Kidney (tissue), 14 donors: ENCODE results near the gene ATP6AP2. TPM values are rescaled to one million over a fixed set of nuclear protein-coding genes. Genes with fewer than 3 reads are reported as not detected.

Source experiments
- DNase-seq, 5 donors: peaks; one replicate each; pipeline ENCODE4 v3.0.0-alpha.2; 2013 to 2020
- FAIRE-seq: peaks from 2 replicates; lab custom pipeline; 2012; peaks lifted over from hg19 to GRCh38; lab: Jason Lieb, UNC
- H3K27ac ChIP-seq, 2 donors: one replicate each; pipeline ENCODE4 v1.7.0; 2013; ENCODE audit warnings: low read depth in 2 of 2, low read length in 2 of 2, inconsistent platforms in 1 of 2
- H3K27me3 ChIP-seq: one replicate; pipeline ENCODE4 v1.7.1; 2013; ENCODE audit warnings: low read length, inconsistent platforms; ENCODE audit not compliant: control insufficient read depth, insufficient read depth
- H3K36me3 ChIP-seq, 3 donors: one replicate each; pipeline versions ENCODE4 v1.7.0 to v1.7.1; 2013; ENCODE audit warnings: low read length in 3 of 3, control low read depth in 1 of 3, inconsistent platforms in 1 of 3; ENCODE audit not compliant: insufficient read depth in 3 of 3, control insufficient read depth in 2 of 3
- H3K4me1 ChIP-seq, 3 donors: one replicate each; pipeline versions ENCODE4 v1.7.0 to v1.7.1; 2013; ENCODE audit warnings: low read length in 3 of 3, inconsistent platforms in 1 of 3, low read depth in 1 of 3; ENCODE audit not compliant: control insufficient read depth in 2 of 3, insufficient read depth in 2 of 3
- H3K4me3 ChIP-seq, 3 donors: one replicate each; pipeline versions ENCODE4 v1.7.0 to v1.8.1; 2013; ENCODE audit warnings: low read length in 3 of 3, control low read depth in 1 of 3, inconsistent platforms in 1 of 3
- H3K9ac ChIP-seq, 3 donors: one replicate each; pipeline versions ENCODE4 v1.7.0 to v1.7.1; 2013; ENCODE audit warnings: low read length in 3 of 3, control low read depth in 1 of 3, inconsistent platforms in 1 of 3
- H3K9me3 ChIP-seq, 3 donors: one replicate each; pipeline versions ENCODE4 v1.7.0 to v1.7.1; 2013; ENCODE audit warnings: low read length in 3 of 3, control low read depth in 1 of 3, inconsistent platforms in 1 of 3; ENCODE audit not compliant: control insufficient read depth in 2 of 3, insufficient read depth in 1 of 3
- CTCF ChIP-seq: IDR thresholded peaks from 3 replicates; pipeline ENCODE4 v1.5.1; 2012; ENCODE audit warnings: mild to moderate bottlenecking, moderate library complexity, borderline replicate concordance; ENCODE audit not compliant: insufficient read depth; ENCODE audit errors: extremely low read depth
- intact Hi-C: fragments of 100-400 bp; cut with DNase I; formaldehyde crosslinking; loops from one replicate; pipeline ENCODE4 v1.11.1; 2022
- polyA plus RNA-seq: library from polyadenylated mRNA; stranded (reverse); fragments of 350-450 nt; fragmentation: Illumina TruSeq; extraction: RNeasy Lipid Tissue Mini Kit (QIAGEN cat#74804); gene quantifications from one replicate; pipeline ENCODE4 v1.2.3, GENCODE V29; 2014; ENCODE audit warnings: low read depth, low replicate concordance; ENCODE audit not compliant: insufficient read depth
- total RNA-seq: library from RNA; stranded (reverse); fragmentation: NEBNext Ultra II Directional; extraction: Animal tissue kit (Norgen Biotek cat#: 25700); gene quantifications from one replicate; pipeline ENCODE4 v1.2.1, GENCODE V29; 2021
- donor health status: control.
- donor health status: control.
- donor health status: control.
- donor health status: control.
- donor health status: control.
- donor health status: DM: yes; HTN: yes; CAD: no.
- donor health status: Normal renal cell carcinoma (clear cell type).

ATP6AP2 gene
- total and polyA plus RNA-seq, 2 donors from 2014 or later: 143 to 164 TPM

- Histone ChIP-seq H3K27ac (peak overlapping the region; percentile 80 to 84), H3K36me3 (no peaks in the 10 kb centered on the region), H3K9me3 (no peaks in the 10 kb centered on the region), H3K4me3 (peak overlapping the region; percentile 65 to 79 (median 75)), H3K9ac (peak overlapping the region; percentile 38 to 77 (median 71)), H3K4me1 (peaks cover 0 to 9% (median 0%) of the 10 kb centered on the region in 3 donors), H3K27me3 (peaks cover 14% of the 10 kb centered on the region)
- peak; percentile 16 to 89 (median 39) for DNase-seq
- no peak for FAIRE-seq
- no peak for TF ChIP-seq CTCF
- intact Hi-C loops: no loop called here
Observed at GRCh38 chrX:40646489-40647306, 65.9 kb downstream of the ATP6AP2 start.

GRCh38 chrX:40647307-40648197, 66.8 kb downstream of the ATP6AP2 start, which contains the start of gene CXorf38:
Gene CXorf38, minus strand, starts transcription at chrX:40647561. Its CDS starts 41 bp downstream, at chrX:40647520.
- peak within 1 kb of the TSS; percentile 65 to 79 (median 75) for H3K4me3 ChIP-seq
- DNase-seq: peak; percentile 93 to 98 (median 95)
- H3K9ac ChIP-seq: peak within 1 kb of the TSS; percentile 38 to 77 (median 71)
- no peaks in the 10 kb centered on the region for H3K36me3 ChIP-seq
- H3K27me3 ChIP-seq: peaks cover 14% of the 10 kb centered on the region
- no peak for FAIRE-seq
- H3K4me1 ChIP-seq: peaks cover 0 to 9% (median 0%) of the 10 kb centered on the region in 3 donors
- intact Hi-C loops: no loop called here
- TF ChIP-seq CTCF: no peak
- peak within 1 kb of the TSS; percentile 80 to 84 for H3K27ac ChIP-seq
- H3K9me3 ChIP-seq: no peaks in the 10 kb centered on the region

GRCh38 chrX:40651620-40652223, 71.0 kb downstream of the ATP6AP2 start:
- DNase-seq: peak in 4 of 5 donors; percentile 58 to 78 (median 76)
- peak; percentile 97 for FAIRE-seq
- no peaks in the 10 kb centered on the region for H3K36me3 ChIP-seq
- no peak overlapping the region for H3K4me3 ChIP-seq
- TF ChIP-seq CTCF: peak; percentile 64
- H3K9ac ChIP-seq: no peak overlapping the region
- H3K27me3 ChIP-seq: peaks cover 10% of the 10 kb centered on the region
- intact Hi-C loops: no loop called here
- H3K4me1 ChIP-seq: no peaks in the 10 kb centered on the region
- H3K27ac ChIP-seq: no peak overlapping the region
- no peaks in the 10 kb centered on the region for H3K9me3 ChIP-seq
